Measurements from ENCODE around the gene U2AF2. TPM values are rescaled to one million over a fixed set of nuclear protein-coding genes. Genes with fewer than 3 reads are reported as not detected.

Gene U2AF2
- total RNA-seq, 4 donors from 2014 or later = 68.4 to 115 (median 85.7) TPM

DNA sequence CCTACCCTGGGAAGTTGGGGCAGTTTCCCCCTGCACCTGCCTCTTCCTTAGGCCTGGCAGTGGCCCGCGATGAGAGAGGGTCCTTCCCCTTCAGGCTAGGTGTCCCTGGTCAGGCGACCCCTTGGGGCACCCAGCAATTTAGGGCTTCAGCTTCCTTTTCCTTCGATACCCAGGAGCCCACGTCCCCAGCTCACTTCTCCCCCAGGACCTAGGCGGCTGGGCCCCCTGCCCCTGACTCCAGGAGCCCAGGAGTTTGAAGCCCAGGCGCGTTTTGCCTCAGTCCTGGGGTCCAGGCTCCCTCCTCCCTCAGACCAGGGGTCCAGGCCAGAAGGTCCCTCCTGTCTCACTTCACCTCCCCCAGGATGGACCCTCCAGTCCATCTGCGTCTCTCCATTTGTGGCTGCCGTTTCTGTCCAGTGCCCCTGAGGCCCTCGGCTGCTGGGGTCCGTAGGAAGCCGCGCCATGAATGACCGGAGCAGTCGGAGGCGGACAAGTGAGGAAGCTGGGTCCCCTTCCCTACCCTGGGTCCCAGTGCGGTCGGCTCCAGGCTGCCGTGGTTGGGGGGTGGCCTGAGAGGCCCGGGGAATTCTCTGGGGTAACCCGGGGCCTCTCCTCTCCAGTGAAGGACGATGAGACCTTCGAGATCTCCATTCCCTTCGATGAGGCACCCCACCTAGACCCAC is 6.1 kb upstream of the U2AF2 start:
- intact Hi-C loops (cut with DNase I) = no loop called here
- TF ChIP-seq, protein P1, sequence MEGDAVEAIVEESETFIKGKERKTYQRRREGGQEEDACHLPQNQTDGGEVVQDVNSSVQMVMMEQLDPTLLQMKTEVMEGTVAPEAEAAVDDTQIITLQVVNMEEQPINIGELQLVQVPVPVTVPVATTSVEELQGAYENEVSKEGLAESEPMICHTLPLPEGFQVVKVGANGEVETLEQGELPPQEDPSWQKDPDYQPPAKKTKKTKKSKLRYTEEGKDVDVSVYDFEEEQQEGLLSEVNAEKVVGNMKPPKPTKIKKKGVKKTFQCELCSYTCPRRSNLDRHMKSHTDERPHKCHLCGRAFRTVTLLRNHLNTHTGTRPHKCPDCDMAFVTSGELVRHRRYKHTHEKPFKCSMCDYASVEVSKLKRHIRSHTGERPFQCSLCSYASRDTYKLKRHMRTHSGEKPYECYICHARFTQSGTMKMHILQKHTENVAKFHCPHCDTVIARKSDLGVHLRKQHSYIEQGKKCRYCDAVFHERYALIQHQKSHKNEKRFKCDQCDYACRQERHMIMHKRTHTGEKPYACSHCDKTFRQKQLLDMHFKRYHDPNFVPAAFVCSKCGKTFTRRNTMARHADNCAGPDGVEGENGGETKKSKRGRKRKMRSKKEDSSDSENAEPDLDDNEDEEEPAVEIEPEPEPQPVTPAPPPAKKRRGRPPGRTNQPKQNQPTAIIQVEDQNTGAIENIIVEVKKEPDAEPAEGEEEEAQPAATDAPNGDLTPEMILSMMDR (IDR thresholded peaks at IDR 0.05) = no peak
- TF ChIP-seq POLR2A (IDR thresholded peaks at IDR 0.05) = no peak
- Histone ChIP-seq H3K36me3 (peaks cover 0 to 5% of the 10 kb centered on the region in 2 donors), H3K4me1 (peaks cover 29 to 35% of the 10 kb centered on the region in 2 donors), H3K4me3 (replicated peaks in 1 of 3) (peak overlapping the region; percentile 42 to 93 (median 82)), H3K27me3 (no peaks in the 10 kb centered on the region), H3K9me3 (no peaks in the 10 kb centered on the region), H3K27ac (peak overlapping the region; percentile 76 to 84 (median 83))
- no peak for DNase-seq
- WGBS, 2 donors = 24 to 25% methylated on average over 15 to 19 of the region's 25 CpGs

DNA sequence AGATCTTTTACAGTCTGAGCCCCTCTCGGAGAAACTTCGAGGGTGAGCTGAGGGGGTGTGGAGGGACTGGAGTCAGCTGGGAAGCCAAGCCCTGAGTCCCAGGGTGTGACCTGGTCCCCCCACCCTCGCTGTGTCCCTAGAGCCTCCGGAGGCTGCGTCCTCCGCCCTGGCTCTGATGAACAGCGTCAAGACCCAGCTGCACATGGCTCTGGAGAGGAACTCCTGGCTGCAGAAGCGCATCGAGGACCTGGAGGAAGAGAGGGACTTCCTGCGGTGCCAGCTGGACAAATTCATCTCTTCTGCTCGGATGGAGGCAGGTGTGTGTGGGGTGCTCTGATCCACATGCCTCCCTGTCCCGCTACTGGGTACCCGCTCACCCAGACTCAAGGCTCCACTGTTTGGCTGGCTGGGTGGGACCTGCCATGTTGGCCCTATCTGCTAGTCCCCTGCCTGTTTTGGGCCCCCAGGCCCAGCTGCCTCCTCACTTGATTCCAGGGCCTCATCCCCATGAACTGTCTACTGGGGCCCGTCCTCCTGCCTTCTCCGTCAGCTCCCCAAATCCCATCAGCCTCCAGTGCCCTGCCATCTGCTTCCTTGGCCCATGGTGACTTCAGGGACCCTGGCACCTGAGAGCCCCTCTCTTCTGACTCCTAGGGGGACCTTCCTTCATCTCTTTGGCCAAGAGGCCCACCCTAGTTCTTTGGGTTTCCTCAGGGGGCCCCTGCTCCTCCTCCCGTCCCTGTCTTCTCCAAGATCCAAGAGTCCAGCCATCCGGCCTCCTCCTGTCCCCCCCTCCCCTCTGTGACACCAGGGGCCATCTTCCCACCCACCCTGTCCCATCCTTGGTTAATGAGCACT is 5.3 kb upstream of the U2AF2 start:
- Histone ChIP-seq H3K27ac (no peak overlapping the region), H3K36me3 (peaks cover 0 to 5% of the 10 kb centered on the region in 2 donors), H3K4me3 (replicated peaks in 1 of 3) (peak overlapping the region in 1 of 3 donors; percentile 93), H3K4me1 (peaks cover 22 to 29% of the 10 kb centered on the region in 2 donors), H3K27me3 (no peaks in the 10 kb centered on the region), H3K9me3 (no peaks in the 10 kb centered on the region)
- DNase-seq = no peak
- 81 to 91% methylated on average over 14 to 17 of the region's 17 CpGs for WGBS, 2 donors
- intact Hi-C loops (cut with DNase I) = loop anchor here (10.0 kb wide), 1 partner anchor 265 kb away; the partner anchor contains the start of genes RPL28 and TMEM238
- no peak for TF ChIP-seq POLR2A (IDR thresholded peaks at IDR 0.05)
- TF ChIP-seq, protein P1 (IDR thresholded peaks at IDR 0.05) = no peak

DNA sequence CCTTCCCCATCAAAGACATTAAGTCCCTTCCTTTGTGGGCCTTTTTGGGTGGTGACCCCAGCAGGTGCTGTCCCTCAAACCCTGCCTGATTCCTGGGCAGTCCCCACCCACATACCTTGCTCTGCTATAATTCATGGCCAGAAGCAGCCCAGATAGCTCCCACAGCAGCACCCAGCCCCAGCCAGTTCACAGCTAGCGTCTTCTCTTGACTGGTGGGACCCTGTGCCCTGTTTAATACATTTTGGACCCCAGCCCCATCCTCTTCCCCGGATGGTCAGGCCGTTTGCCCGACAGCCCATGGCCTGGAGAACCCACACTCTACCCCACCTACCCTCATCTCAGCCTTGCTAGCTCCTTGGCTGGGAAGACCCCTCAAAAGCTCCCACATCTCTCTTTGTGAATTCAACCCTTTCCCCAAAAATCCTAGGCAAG is 4.7 kb upstream of the U2AF2 start:
- no peaks in the 10 kb centered on the region for H3K27me3 ChIP-seq
- TF ChIP-seq, protein P1 (IDR thresholded peaks at IDR 0.05) = no peak
- TF ChIP-seq POLR2A (IDR thresholded peaks at IDR 0.05) = no peak
- DNase-seq = no peak
- H3K4me3 ChIP-seq (replicated peaks in 1 of 3) = no peak overlapping the region
- no peak overlapping the region for H3K27ac ChIP-seq
- peaks cover 0 to 5% of the 10 kb centered on the region in 2 donors for H3K36me3 ChIP-seq
- H3K9me3 ChIP-seq = no peaks in the 10 kb centered on the region
- WGBS, 2 donors = 91 to 92% methylated on average over 4 of the region's 4 CpGs
- intact Hi-C loops (cut with DNase I) = loop anchor here (10.0 kb wide), 1 partner anchor 265 kb away; the partner anchor contains the start of genes RPL28 and TMEM238
- H3K4me1 ChIP-seq = peaks cover 22 to 25% of the 10 kb centered on the region in 2 donors

DNA sequence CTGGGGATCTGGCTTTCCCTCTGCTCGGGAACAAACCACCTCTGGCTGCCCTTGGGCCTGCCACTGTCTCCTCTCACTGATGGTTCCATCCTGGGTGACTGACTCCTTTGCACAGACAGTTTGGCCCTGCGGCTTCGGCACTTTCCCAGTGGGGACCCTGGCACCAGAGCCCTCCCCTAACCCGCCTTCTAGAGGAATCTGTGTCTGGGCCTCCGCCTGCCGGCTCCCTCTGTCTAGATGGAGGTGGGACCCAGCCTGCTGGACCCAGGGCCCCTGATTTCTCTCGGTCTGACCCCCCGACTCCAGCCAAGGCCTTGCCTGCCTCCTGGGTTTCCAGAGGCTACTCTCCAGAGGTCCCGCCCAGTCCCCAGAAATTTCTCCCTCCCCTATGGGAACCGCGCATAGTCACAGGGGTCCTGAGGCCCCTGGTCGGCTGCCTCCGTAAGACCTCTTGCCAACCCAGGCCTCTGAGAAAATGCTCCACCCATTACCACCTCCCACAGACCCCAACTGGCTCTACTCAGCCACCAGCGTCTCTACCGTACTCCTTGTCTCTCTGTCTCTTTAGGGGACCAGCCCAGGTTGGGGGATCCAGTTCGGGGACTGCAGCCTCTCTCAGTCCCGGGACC is 4.1 kb upstream of the U2AF2 start:
- intact Hi-C loops (cut with DNase I) = loop anchor here (10.0 kb wide), 1 partner anchor 266 kb away; the partner anchor contains the start of genes RPL28 and TMEM238
- peaks cover 24 to 25% of the 10 kb centered on the region in 2 donors for H3K4me1 ChIP-seq
- 88 to 95% methylated on average over 12 to 16 of the region's 17 CpGs for WGBS, 2 donors

More for the DNA sequence above, 4.1 kb upstream of the U2AF2 start:
- Histone ChIP-seq H3K9me3 (no peaks in the 10 kb centered on the region), H3K27ac (no peak overlapping the region), H3K4me3 (replicated peaks in 1 of 3) (no peak overlapping the region), H3K27me3 (no peaks in the 10 kb centered on the region), H3K36me3 (peaks cover 0 to under 1% of the 10 kb centered on the region in 2 donors)
- TF ChIP-seq POLR2A (IDR thresholded peaks at IDR 0.05) = no peak
- TF ChIP-seq, protein P1 (IDR thresholded peaks at IDR 0.05) = no peak
- no peak for DNase-seq
